HG03432 (cell line): ENCODE measurements around the gene DSC3.

Experiments used
- ATAC-seq: cut with Tn5 transposase; IDR thresholded peaks from one replicate; pipeline ENCODE4 v1.9.1; 2021; ENCODE audit warnings: mild to moderate bottlenecking, moderate library complexity; ENCODE audit not compliant: unreplicated experiment

The DSC3 gene

GRCh38 chr18:31042406-31043181 is at the start of gene DSC3:
DSC3 (minus strand) TSS chr18:31042742; CDS start chr18:31042660, 82 bp downstream.
- no peak for ATAC-seq

- no peak for ATAC-seq
Observed at GRCh38 chr18:31091350-31091749, 48.8 kb upstream of the DSC3 start.

- no peak for ATAC-seq
Observed at GRCh38 chr18:31088532-31088931, 46.0 kb upstream of the DSC3 start.

GRCh38 chr18:31079973-31080372 is 37.4 kb upstream of the DSC3 start:
- no peak for ATAC-seq

- no peak for ATAC-seq
Observed at GRCh38 chr18:31077878-31078277, 35.3 kb upstream of the DSC3 start.

GRCh38 chr18:31072175-31072574 is 29.6 kb upstream of the DSC3 start:
- ATAC-seq, result no peak

GRCh38 chr18:31070206-31070605 is 27.7 kb upstream of the DSC3 start:
- ATAC-seq, result no peak

GRCh38 chr18:31066266-31066665 is 23.7 kb upstream of the DSC3 start:
- ATAC-seq, result no peak

- ATAC-seq, result no peak
Observed at GRCh38 chr18:31065036-31065773, 22.7 kb upstream of the DSC3 start.

GRCh38 chr18:31064130-31064529 is 21.6 kb upstream of the DSC3 start:
- ATAC-seq, result peak; percentile 83

- ATAC-seq, result peak; percentile 52
Observed at GRCh38 chr18:31061945-31062344, 19.4 kb upstream of the DSC3 start.

GRCh38 chr18:31058897-31059296 is 16.4 kb upstream of the DSC3 start:
- no peak for ATAC-seq

GRCh38 chr18:31057917-31058316 is 15.4 kb upstream of the DSC3 start:
- no peak for ATAC-seq

- no peak for ATAC-seq
Observed at GRCh38 chr18:31057051-31057450, 14.5 kb upstream of the DSC3 start.

GRCh38 chr18:31056296-31056695 is 13.8 kb upstream of the DSC3 start:
- ATAC-seq, result no peak

- ATAC-seq, result no peak
Observed at GRCh38 chr18:31050635-31051034, 8.1 kb upstream of the DSC3 start.

GRCh38 chr18:31049189-31049588 is 6.6 kb upstream of the DSC3 start:
- ATAC-seq, result no peak

GRCh38 chr18:31048216-31048615 is 5.7 kb upstream of the DSC3 start:
- ATAC-seq, result no peak

- ATAC-seq, result no peak
Observed at GRCh38 chr18:31046916-31047315, 4.4 kb upstream of the DSC3 start.

GRCh38 chr18:31045599-31045998 is 3.1 kb upstream of the DSC3 start:
- no peak for ATAC-seq

GRCh38 chr18:31044926-31045325 is 2.4 kb upstream of the DSC3 start:
- ATAC-seq, result no peak

GRCh38 chr18:31043709-31044108 is 1.2 kb upstream of the DSC3 start:
- no peak for ATAC-seq
